DMS153 treated with DMSO at 0.1 percent for 48 hours (cell line): Measurements from ENCODE around the gene MRGPRE.

ENCODE experiments used
- DNase-seq: peaks from one replicate; lab custom pipeline; 2025; ENCODE audit not compliant: unreplicated experiment; lab: John Stamatoyannopoulos, UW

Gene MRGPRE

GRCh38 chr11:3197878-3198528, 34.2 kb downstream of the MRGPRE start:
- no peak for DNase-seq

GRCh38 chr11:3197044-3197695, 35.0 kb downstream of the MRGPRE start:
- DNase-seq, result no peak

GRCh38 chr11:3196161-3197043, 35.8 kb downstream of the MRGPRE start:
- DNase-seq, result no peak

GRCh38 chr11:3195251-3196160, 36.7 kb downstream of the MRGPRE start:
- no peak for DNase-seq

- no peak for DNase-seq
Observed at GRCh38 chr11:3194016-3194816, 38.0 kb downstream of the MRGPRE start.

GRCh38 chr11:3193373-3194015, 38.7 kb downstream of the MRGPRE start:
- DNase-seq, result no peak

GRCh38 chr11:3192511-3193372, 39.5 kb downstream of the MRGPRE start:
- DNase-seq, result no peak

- DNase-seq, result no peak
Observed at GRCh38 chr11:3191586-3192324, 40.5 kb downstream of the MRGPRE start.

GRCh38 chr11:3190600-3190999, 41.6 kb downstream of the MRGPRE start:
- DNase-seq, result no peak

GRCh38 chr11:3189886-3190583, 42.2 kb downstream of the MRGPRE start:
- no peak for DNase-seq

GRCh38 chr11:3189196-3189843, 42.9 kb downstream of the MRGPRE start:
- no peak for DNase-seq

GRCh38 chr11:3188496-3189195, 43.6 kb downstream of the MRGPRE start:
- DNase-seq, result no peak

- DNase-seq, result no peak
Observed at GRCh38 chr11:3186166-3186953, 45.9 kb downstream of the MRGPRE start.

GRCh38 chr11:3184732-3185347, 47.4 kb downstream of the MRGPRE start:
- DNase-seq, result no peak

GRCh38 chr11:3183523-3183922, 48.7 kb downstream of the MRGPRE start:
- no peak for DNase-seq
